GM12891 (cell line): Measurements from ENCODE around the gene R3HDM2.
"Not testable (repeated sequence)": the region's sequence is repeated elsewhere in the genome, so short reads cannot be mapped to it uniquely, and the experiment has no call there.

Experiments used
- POLR2A ChIP-seq: IDR thresholded peaks from 2 replicates; pipeline ENCODE4 v1.6.1; 2011; ENCODE audit warnings: low read depth, low read length, control low read depth
- POLR2AphosphoS5 ChIP-seq: IDR thresholded peaks from 2 replicates; pipeline ENCODE4 v1.6.1; 2011; ENCODE audit warnings: low read depth, low read length, control low read depth
- SPI1 ChIP-seq: IDR thresholded peaks from 2 replicates; pipeline ENCODE4 v1.6.1; 2011; ENCODE audit warnings: low read depth, low read length, control low read depth
- TAF1 ChIP-seq: IDR thresholded peaks from 2 replicates; pipeline ENCODE4 v1.6.1; 2011; ENCODE audit warnings: low read depth, low read length, control low read depth

DNA sequence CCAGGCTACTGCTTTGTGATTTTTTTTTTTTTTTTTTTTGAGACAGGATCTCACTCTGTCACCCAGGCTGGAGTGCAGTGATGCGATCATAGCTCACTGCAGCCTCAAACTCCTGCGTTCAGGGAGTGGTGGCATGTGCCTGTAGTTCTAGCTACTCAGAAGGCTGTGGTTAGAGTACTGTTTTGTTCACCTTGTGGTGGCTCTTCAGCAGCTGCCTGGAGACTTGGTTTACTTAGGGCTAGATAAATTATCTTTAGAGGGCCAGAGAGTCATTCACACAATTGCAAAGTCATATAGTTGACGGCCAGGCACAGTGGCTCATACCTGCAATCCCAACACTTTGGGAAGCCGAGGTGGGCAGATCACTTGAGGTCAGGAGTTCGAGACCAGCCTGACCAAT, 118.6 kb downstream of the R3HDM2 start:
- TF ChIP-seq POLR2A, POLR2AphosphoS5, TAF1, SPI1: not testable (repeated sequence)
